Subcutaneous adipose tissue (tissue), 4 donors: ENCODE results near the gene CHAMP1. TPM values are rescaled to one million over a fixed set of nuclear protein-coding genes. Genes with fewer than 3 reads are reported as not detected.

Source experiments
- CTCF ChIP-seq: fragments of 450-650 bp; IDR thresholded peaks from one replicate; pipeline ENCODE4 v1.5.1; 2016; ENCODE audit warnings: low read depth, mild to moderate bottlenecking, control low read depth, antibody characterized with exemption, moderate library complexity
- small RNA-seq: library from RNA; depleted of rRNA; stranded (forward); fragments of <200 nt; gene quantifications from one replicate; pipeline ENCODE3, GENCODE V24; 2016
- total RNA-seq, 4 donors: library from RNA; depleted of rRNA; stranded (reverse); fragments of >200 nt; gene quantifications; one replicate each; pipeline ENCODE4 v1.1.0, GENCODE V29; 2016

The CHAMP1 gene
- total RNA-seq, 4 donors from 2014 or later, result 13.8 to 19.4 (median 17.6) TPM

GRCh38 chr13:114339857-114340534, 25.7 kb downstream of the CHAMP1 start:
- no peak for TF ChIP-seq CTCF

GRCh38 chr13:114341003-114341777, 26.9 kb downstream of the CHAMP1 start:
- TF ChIP-seq CTCF, result no peak

Small RNA genes within 50 kb of the gene (small RNA-seq; reads per million reads assigned to genes)
- gene MIR4502, result not detected

Other genes with a start within 250 kb of the CHAMP1 start
- 10 to 100 TPM; 36.9 to 70.1 (median 46.3) TPM for gene RASA3, start 181.9 kb upstream of the CHAMP1 start, total RNA-seq
- gene CFAP97D2, start 135.2 kb upstream of the CHAMP1 start, total RNA-seq, result not detected
- 10 to 100 TPM; 69.6 to 95.5 (median 91.6) TPM for gene CDC16, start 79.6 kb upstream of the CHAMP1 start, total RNA-seq
- 10 to 100 TPM; 35.4 to 74.4 (median 46.2) TPM for gene UPF3A, start 32.9 kb upstream of the CHAMP1 start, total RNA-seq